Smooth muscle cell (in vitro differentiated cells): Measurements from ENCODE around the gene C3. TPM values are rescaled to one million over a fixed set of nuclear protein-coding genes. Genes with fewer than 3 reads are reported as not detected.

Source experiments
- DNase-seq: peaks from one replicate; lab custom pipeline; 2025; ENCODE audit not compliant: unreplicated experiment; lab: John Stamatoyannopoulos, UW
- H2AFZ ChIP-seq: fragments of 200-600 bp; sonication (generic); 2 replicates; pipeline ENCODE4 v1.6.0; 2016; ENCODE audit warnings: antibody characterized with exemption, low read depth, mild to moderate bottlenecking
- H3F3A ChIP-seq: fragments of 200-600 bp; sonication (generic); 2 replicates; pipeline ENCODE4 v1.6.0; 2017; ENCODE audit warnings: antibody characterized with exemption, low read depth
- H3K27ac ChIP-seq: fragments of 200-600 bp; sonication (generic); 2 replicates; pipeline ENCODE4 v1.5.1; 2016; ENCODE audit warnings: low read depth, mild to moderate bottlenecking
- H3K27me3 ChIP-seq: fragments of 200-600 bp; sonication (generic); 2 replicates; pipeline ENCODE4 v1.6.1; 2016; ENCODE audit warnings: low read depth, mild to moderate bottlenecking
- H3K36me3 ChIP-seq: fragments of 200-600 bp; sonication (generic); 2 replicates; pipeline ENCODE4 v1.5.1; 2016; ENCODE audit warnings: low read depth
- H3K4me1 ChIP-seq: fragments of 200-600 bp; sonication (generic); 2 replicates; pipeline ENCODE4 v1.5.1; 2016; ENCODE audit warnings: low read depth
- H3K4me2 ChIP-seq: fragments of 200-600 bp; sonication (generic); 2 replicates; pipeline ENCODE4 v1.6.0; 2016; ENCODE audit warnings: mild to moderate bottlenecking
- H3K4me3 ChIP-seq: fragments of 200-600 bp; sonication (generic); 2 replicates; pipeline ENCODE4 v1.5.1; 2016; ENCODE audit warnings: mild to moderate bottlenecking
- H3K79me2 ChIP-seq: fragments of 200-600 bp; sonication (generic); 2 replicates; pipeline ENCODE4 v1.6.0; 2016; ENCODE audit warnings: low read depth, mild to moderate bottlenecking
- H3K9ac ChIP-seq: fragments of 200-600 bp; sonication (generic); 2 replicates; pipeline ENCODE4 v1.6.0; 2016; ENCODE audit warnings: low read depth
- H3K9me3 ChIP-seq: fragments of 200-600 bp; sonication (generic); replicated peaks from 2 replicates; pipeline ENCODE4 v1.5.1; 2016; ENCODE audit warnings: low read depth
- H4K20me1 ChIP-seq: fragments of 200-600 bp; sonication (generic); 2 replicates; pipeline ENCODE4 v1.6.0; 2016; ENCODE audit warnings: low read depth
- WGBS: methylation state at CpG from one replicate; pipeline ENCODE4 v1.1.7; 2016; ENCODE audit warnings: low lambda C conversion rate; 5-methylcytosine and 5-hydroxymethylcytosine counted together
- polyA plus RNA-seq: library from polyadenylated mRNA; unstranded; fragments of >200 nt; fragmentation: Nextera tagmentation; extraction: Ambion mirVana; gene quantifications from 2 replicates; pipeline ENCODE4 v1.2.1, GENCODE V29; 2016
- total RNA-seq: library from RNA; depleted of rRNA; stranded (reverse); fragments of >200 nt; gene quantifications from 2 replicates; pipeline ENCODE4 v1.2.3, GENCODE V29; 2014
- TF ChIP-seq, protein P1 (sequence below): fragments of 200-600 bp; sonication (generic); IDR thresholded peaks from 2 replicates; pipeline ENCODE4 v1.5.1; 2017; ENCODE audit warnings: borderline replicate concordance, mild to moderate bottlenecking, antibody characterized with exemption; ENCODE audit not compliant: insufficient read depth, poor library complexity, severe bottlenecking

C3 gene
- total and polyA plus RNA-seq, 2 experiments from 2014 or later = 6.4 to 25.1 TPM

DNA sequence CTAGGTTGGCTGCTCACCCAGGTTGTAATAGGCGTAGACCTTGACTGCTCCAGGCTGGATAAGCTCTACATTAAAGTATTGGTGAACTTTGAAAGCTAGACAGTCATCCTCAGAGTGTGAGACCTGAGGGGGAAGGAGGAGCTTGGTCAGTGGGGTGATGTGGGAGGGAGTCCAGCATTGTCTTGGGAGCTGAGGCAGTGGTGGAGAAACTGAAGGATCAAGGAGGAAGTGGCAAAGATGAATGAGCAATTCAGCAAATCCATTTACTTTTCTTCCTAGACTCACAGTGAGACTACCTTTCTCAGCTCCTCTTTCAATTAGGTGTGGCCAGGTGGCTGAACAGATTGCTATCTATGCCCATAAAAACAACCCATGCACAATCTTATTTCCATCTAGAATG, 40.3 kb downstream of the C3 start:
- peaks cover 2% of the 10 kb centered on the region for H3K9me3 ChIP-seq
- no peaks in the 10 kb centered on the region for H3K79me2 ChIP-seq
- TF ChIP-seq, protein P1, sequence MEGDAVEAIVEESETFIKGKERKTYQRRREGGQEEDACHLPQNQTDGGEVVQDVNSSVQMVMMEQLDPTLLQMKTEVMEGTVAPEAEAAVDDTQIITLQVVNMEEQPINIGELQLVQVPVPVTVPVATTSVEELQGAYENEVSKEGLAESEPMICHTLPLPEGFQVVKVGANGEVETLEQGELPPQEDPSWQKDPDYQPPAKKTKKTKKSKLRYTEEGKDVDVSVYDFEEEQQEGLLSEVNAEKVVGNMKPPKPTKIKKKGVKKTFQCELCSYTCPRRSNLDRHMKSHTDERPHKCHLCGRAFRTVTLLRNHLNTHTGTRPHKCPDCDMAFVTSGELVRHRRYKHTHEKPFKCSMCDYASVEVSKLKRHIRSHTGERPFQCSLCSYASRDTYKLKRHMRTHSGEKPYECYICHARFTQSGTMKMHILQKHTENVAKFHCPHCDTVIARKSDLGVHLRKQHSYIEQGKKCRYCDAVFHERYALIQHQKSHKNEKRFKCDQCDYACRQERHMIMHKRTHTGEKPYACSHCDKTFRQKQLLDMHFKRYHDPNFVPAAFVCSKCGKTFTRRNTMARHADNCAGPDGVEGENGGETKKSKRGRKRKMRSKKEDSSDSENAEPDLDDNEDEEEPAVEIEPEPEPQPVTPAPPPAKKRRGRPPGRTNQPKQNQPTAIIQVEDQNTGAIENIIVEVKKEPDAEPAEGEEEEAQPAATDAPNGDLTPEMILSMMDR = no peak
- H3K27me3 ChIP-seq = peaks cover 5% of the 10 kb centered on the region
- DNase-seq = no peak
- H2AFZ ChIP-seq = no peak overlapping the region
- H3K36me3 ChIP-seq = no peaks in the 10 kb centered on the region
- no peak overlapping the region for H3K4me3 ChIP-seq
- no peaks in the 10 kb centered on the region for H3K4me1 ChIP-seq
- H3K9ac ChIP-seq = no peak overlapping the region
- H4K20me1 ChIP-seq = no peaks in the 10 kb centered on the region
- no peak overlapping the region for H3K27ac ChIP-seq
- H3K4me2 ChIP-seq = no peak overlapping the region
- 89% methylated on average over 1 of the region's 1 CpG for WGBS
- no peaks in the 10 kb centered on the region for H3F3A ChIP-seq

DNA sequence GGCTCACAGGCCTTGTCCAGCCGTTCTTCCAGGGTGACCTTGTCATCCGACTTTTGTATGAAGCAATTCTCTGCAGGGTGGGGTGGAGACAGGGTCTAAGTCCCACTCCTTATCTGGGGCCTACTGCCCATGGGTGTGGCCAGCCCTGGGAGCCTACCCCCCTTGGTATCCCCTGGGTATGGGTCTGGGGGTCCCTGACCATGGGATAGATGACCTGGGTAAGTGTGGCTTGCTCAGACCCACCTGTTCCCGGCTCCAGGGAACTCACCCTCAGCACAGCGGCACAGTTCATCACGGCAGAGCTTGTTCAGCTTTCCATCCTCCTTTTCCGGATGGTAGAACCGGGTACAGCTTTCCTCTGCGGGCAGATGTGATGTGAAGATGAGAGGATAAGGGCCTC, 41.3 kb downstream of the C3 start:
- H3F3A ChIP-seq = no peaks in the 10 kb centered on the region
- no peak overlapping the region for H3K4me3 ChIP-seq
- no peak overlapping the region for H3K9ac ChIP-seq
- TF ChIP-seq, protein P1 = no peak
- no peak overlapping the region for H2AFZ ChIP-seq
- no peak overlapping the region for H3K4me2 ChIP-seq
- peaks cover 5% of the 10 kb centered on the region for H3K27me3 ChIP-seq
- peaks cover 2% of the 10 kb centered on the region for H3K9me3 ChIP-seq
- H3K36me3 ChIP-seq = no peaks in the 10 kb centered on the region
- no peaks in the 10 kb centered on the region for H3K79me2 ChIP-seq
- H3K27ac ChIP-seq = peak overlapping the region; percentile 37
- no peak for DNase-seq
- WGBS = 90% methylated on average over 8 of the region's 8 CpGs
- no peaks in the 10 kb centered on the region for H3K4me1 ChIP-seq
- no peaks in the 10 kb centered on the region for H4K20me1 ChIP-seq

DNA sequence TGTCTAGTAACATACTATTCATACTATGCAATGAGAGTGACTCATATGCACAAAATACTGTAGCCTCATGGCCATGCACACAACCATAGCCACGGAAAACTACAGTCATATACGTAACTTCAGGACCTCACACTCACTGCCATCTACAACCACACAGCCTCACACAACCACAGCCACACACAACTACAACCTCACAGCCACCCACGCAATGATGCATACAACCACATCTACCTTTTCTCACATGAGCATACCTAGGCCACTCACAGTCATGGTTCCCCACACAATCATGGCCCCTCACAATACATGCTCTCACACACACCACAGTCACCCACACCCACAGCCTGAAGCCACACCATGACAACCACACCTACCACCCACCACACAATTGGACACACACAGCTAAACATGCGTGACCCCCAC, 41.8 kb downstream of the C3 start:
- Histone ChIP-seq H3K79me2 (no peaks in the 10 kb centered on the region), H3K27me3 (peaks cover 5% of the 10 kb centered on the region), H3K27ac (peak overlapping the region; percentile 37), H2AFZ (no peak overlapping the region), H3K36me3 (no peaks in the 10 kb centered on the region), H3K4me3 (no peak overlapping the region), H3F3A (no peaks in the 10 kb centered on the region), H3K4me1 (no peaks in the 10 kb centered on the region), H3K9me3 (peaks cover 2% of the 10 kb centered on the region), H3K4me2 (no peak overlapping the region), H4K20me1 (no peaks in the 10 kb centered on the region), H3K9ac (no peak overlapping the region)
- DNase-seq = no peak
- TF ChIP-seq, protein P1 = no peak
- 59% methylated on average over 4 of the region's 4 CpGs for WGBS

DNA sequence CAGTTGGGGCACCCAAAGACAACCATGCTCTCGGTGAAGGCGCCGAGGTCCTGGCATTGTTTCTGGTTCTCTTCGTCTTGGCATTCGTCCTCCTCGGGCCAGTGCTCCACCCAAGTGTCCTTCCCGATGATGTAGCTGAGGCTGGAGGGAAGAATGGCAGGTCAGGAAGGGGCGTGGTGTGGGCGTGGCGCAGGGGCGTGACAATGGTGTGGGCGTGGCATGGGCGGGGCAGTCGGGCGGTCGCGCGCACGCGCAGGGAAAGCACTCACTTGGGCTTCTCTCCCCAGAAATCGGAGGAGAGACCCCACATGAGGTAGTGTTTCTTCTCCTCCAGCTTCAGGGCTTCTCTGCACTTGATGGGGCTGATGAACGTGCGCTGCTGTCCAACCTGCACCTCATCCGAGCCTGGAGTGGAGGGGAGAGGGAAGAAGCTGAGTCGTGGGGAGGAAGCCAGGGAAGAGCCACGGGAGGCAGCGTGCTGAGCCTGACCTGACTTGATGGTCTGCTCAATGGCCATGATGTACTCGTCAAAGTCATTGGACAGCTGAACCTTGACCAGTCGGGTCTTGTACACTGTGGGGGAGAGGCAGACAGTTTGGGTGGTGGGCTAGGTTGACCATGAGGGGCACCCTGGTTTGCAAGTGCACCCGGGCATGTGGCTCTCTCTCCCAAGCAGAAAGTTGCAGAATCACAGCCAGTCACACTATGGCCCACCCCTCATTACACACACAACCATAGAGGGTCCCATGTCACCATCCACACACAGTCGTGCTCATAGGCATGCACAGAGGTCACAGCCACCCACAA, 42.4 kb downstream of the C3 start:
- Histone ChIP-seq H3F3A (no peaks in the 10 kb centered on the region), H3K4me3 (no peak overlapping the region), H3K27ac (peak overlapping the region; percentile 53), H3K9me3 (peaks cover 2% of the 10 kb centered on the region), H3K9ac (peak overlapping the region; percentile 51), H4K20me1 (no peaks in the 10 kb centered on the region), H3K79me2 (no peaks in the 10 kb centered on the region), H2AFZ (no peak overlapping the region), H3K27me3 (peaks cover 5% of the 10 kb centered on the region), H3K4me1 (no peaks in the 10 kb centered on the region), H3K36me3 (no peaks in the 10 kb centered on the region), H3K4me2 (peak overlapping the region; percentile 57)
- no peak for DNase-seq
- TF ChIP-seq, protein P1 = no peak
- WGBS = 29% methylated on average over 31 of the region's 31 CpGs
